HFFc6 (cell line): Measurements from ENCODE around the gene TOPAZ1. TPM values are rescaled to one million over a fixed set of nuclear protein-coding genes. Genes with fewer than 3 reads are reported as not detected.

Experiments used
- DNase-seq: peaks from one replicate; pipeline ENCODE4 v3.0.0-alpha.2; 2018
- H3K27ac Mint-ChIP-seq: 2 replicates; pipeline ENCODE4 v1.8.0; 2020; ENCODE audit warnings: mild to moderate bottlenecking, mixed read lengths
- H3K27me3 Mint-ChIP-seq: 2 replicates; pipeline ENCODE4 v1.8.0; 2021; ENCODE audit warnings: mild to moderate bottlenecking, moderate library complexity, mixed read lengths; ENCODE audit not compliant: insufficient read depth
- H3K36me3 Mint-ChIP-seq: 2 replicates; pipeline ENCODE4 v1.8.0; 2021; ENCODE audit warnings: low read depth, mixed read lengths
- H3K4me1 Mint-ChIP-seq: 2 replicates; pipeline ENCODE4 v1.8.0; 2020; ENCODE audit warnings: low read depth, mixed read lengths
- H3K4me3 Mint-ChIP-seq: 2 replicates; pipeline ENCODE4 v1.8.0; 2020; ENCODE audit warnings: mild to moderate bottlenecking, moderate library complexity, mixed read lengths
- H3K9me3 Mint-ChIP-seq: 2 replicates; pipeline ENCODE4 v1.8.0; 2020; ENCODE audit warnings: mild to moderate bottlenecking, mixed read lengths
- total RNA-seq, 6 experiments: library from RNA; stranded (reverse); fragmentation: NEBNext Ultra II Directional; extraction: Animal tissue kit (Norgen Biotek cat#: 25700); gene quantifications; 2 replicates in 1 of 6; 3 replicates in 5 of 6; pipeline ENCODE4 v1.2.3, GENCODE V29; 2021
- TF ChIP-seq, protein P1 (sequence below): fragments of 200-600 bp; sonication (generic); IDR thresholded peaks from 2 replicates; pipeline ENCODE4 v1.5.0; 2021; ENCODE audit warnings: antibody characterized with exemption, mild to moderate bottlenecking

Gene TOPAZ1
- total RNA-seq, 6 experiments from 2014 or later = not detected

DNA sequence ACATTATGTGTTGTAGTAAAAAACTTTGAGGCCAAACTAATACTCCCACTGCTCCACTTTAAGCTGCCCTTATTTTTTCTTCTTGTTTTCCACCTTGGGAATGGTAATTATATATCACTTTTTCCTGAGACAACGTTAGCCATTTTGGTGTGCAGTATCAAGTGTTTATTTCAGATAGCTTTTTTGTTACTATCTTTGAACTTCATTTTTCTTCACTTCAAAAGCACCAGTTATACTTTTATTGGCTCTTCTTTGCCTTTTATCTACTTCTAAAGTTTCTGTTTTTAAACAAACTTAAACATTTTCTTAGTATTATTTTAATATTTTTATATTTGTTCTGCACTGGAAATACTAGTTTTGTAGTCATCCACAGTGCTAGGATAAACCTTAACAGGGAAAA lies 6.5 kb downstream of the TOPAZ1 start:
- no peaks in the 10 kb centered on the region for H3K4me1 Mint-ChIP-seq
- DNase-seq = no peak
- 0 out of 2 replicates have a peak, but pooled peaks cover 4% of the 10 kb centered on the region for H3K36me3 Mint-ChIP-seq
- H3K4me3 Mint-ChIP-seq = no peak overlapping the region
- peaks cover 10% of the 10 kb centered on the region for H3K27me3 Mint-ChIP-seq
- peaks cover 17% of the 10 kb centered on the region for H3K9me3 Mint-ChIP-seq
- H3K27ac Mint-ChIP-seq = no peak overlapping the region
- TF ChIP-seq, protein P1, sequence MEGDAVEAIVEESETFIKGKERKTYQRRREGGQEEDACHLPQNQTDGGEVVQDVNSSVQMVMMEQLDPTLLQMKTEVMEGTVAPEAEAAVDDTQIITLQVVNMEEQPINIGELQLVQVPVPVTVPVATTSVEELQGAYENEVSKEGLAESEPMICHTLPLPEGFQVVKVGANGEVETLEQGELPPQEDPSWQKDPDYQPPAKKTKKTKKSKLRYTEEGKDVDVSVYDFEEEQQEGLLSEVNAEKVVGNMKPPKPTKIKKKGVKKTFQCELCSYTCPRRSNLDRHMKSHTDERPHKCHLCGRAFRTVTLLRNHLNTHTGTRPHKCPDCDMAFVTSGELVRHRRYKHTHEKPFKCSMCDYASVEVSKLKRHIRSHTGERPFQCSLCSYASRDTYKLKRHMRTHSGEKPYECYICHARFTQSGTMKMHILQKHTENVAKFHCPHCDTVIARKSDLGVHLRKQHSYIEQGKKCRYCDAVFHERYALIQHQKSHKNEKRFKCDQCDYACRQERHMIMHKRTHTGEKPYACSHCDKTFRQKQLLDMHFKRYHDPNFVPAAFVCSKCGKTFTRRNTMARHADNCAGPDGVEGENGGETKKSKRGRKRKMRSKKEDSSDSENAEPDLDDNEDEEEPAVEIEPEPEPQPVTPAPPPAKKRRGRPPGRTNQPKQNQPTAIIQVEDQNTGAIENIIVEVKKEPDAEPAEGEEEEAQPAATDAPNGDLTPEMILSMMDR = no peak

GRCh38 chr3:44252332-44252959 lies 10.8 kb downstream of the TOPAZ1 start:
- DNase-seq = no peak
- Mint-ChIP-seq H3K4me3 (no peak overlapping the region), H3K9me3 (peaks cover 17% of the 10 kb centered on the region), H3K27ac (no peak overlapping the region), H3K27me3 (peaks cover 10% of the 10 kb centered on the region), H3K36me3 (0 out of 2 replicates have a peak, but pooled peaks cover 4% of the 10 kb centered on the region), H3K4me1 (no peaks in the 10 kb centered on the region)
- TF ChIP-seq, protein P1 = no peak

GRCh38 chr3:44259404-44259803 lies 17.7 kb downstream of the TOPAZ1 start:
- Mint-ChIP-seq H3K9me3 (no peaks in the 10 kb centered on the region), H3K4me1 (no peaks in the 10 kb centered on the region), H3K36me3 (no peaks in the 10 kb centered on the region), H3K27ac (no peak overlapping the region), H3K4me3 (no peak overlapping the region), H3K27me3 (peaks cover 7% of the 10 kb centered on the region)
- TF ChIP-seq, protein P1 = no peak
- DNase-seq = no peak

GRCh38 chr3:44264146-44264545 lies 22.5 kb downstream of the TOPAZ1 start:
- Mint-ChIP-seq H3K4me1 (no peaks in the 10 kb centered on the region), H3K36me3 (no peaks in the 10 kb centered on the region), H3K9me3 (no peaks in the 10 kb centered on the region), H3K27me3 (no peaks in the 10 kb centered on the region; the same call in none of the 2 replicates), H3K4me3 (no peak overlapping the region), H3K27ac (no peak overlapping the region)
- no peak for DNase-seq
- TF ChIP-seq, protein P1 = no peak

GRCh38 chr3:44265815-44266214 lies 24.1 kb downstream of the TOPAZ1 start:
- Mint-ChIP-seq H3K4me3 (no peak overlapping the region), H3K27me3 (no peaks in the 10 kb centered on the region; the same call in none of the 2 replicates), H3K36me3 (no peaks in the 10 kb centered on the region), H3K9me3 (no peaks in the 10 kb centered on the region), H3K27ac (no peak overlapping the region), H3K4me1 (no peaks in the 10 kb centered on the region)
- TF ChIP-seq, protein P1 = no peak
- DNase-seq = no peak
